Stomach (tissue), 9 donors: ENCODE data around the gene NCKAP5. TPM values are rescaled to one million over a fixed set of nuclear protein-coding genes. Genes with fewer than 3 reads are reported as not detected.

Experiments
- DNase-seq, 2 donors: peaks; one replicate each; pipeline versions ENCODE4 v3.0.0 to v3.0.0-alpha.2; 2013 to 2019
- H3K27ac ChIP-seq, 5 donors: fragments of 200-600 bp in 4 of 5; sonication (generic) in 4 of 5; one replicate each; pipeline ENCODE4 v1.5.1; 2013 to 2019; ENCODE audit warnings: mild to moderate bottlenecking in 1 of 5, moderate library complexity in 1 of 5
- H3K27me3 ChIP-seq, 3 donors: fragments of 200-600 bp; sonication (generic); one replicate each; pipeline ENCODE4 v1.5.1; 2017 to 2019; ENCODE audit warnings: mixed run types in 1 of 3
- H3K36me3 ChIP-seq, 4 donors: fragments of 200-600 bp; sonication (generic); 1 replicate in 3 of 4; 2 replicates in 1 of 4; pipeline ENCODE4 v1.5.1; 2016 to 2019
- H3K4me1 ChIP-seq, 4 donors: fragments of 200-600 bp; sonication (generic); one replicate each; pipeline ENCODE4 v1.5.1; 2016 to 2019
- H3K4me3 ChIP-seq, 4 donors: fragments of 200-600 bp; sonication (generic) in 3 of 4; one replicate each; pipeline ENCODE4 v1.5.1; 2016 to 2019; ENCODE audit warnings: mild to moderate bottlenecking in 1 of 4
- H3K9me3 ChIP-seq, 4 donors: fragments of 200-600 bp; sonication (generic); one replicate each; pipeline ENCODE4 v1.5.1; 2016 to 2019
- CTCF ChIP-seq, 7 experiments: fragments of 450-650 bp in 4 of 7; fragments of 200-600 bp in 3 of 7; sonication (generic) in 3 of 7; IDR thresholded peaks; one replicate each; pipeline ENCODE4 v1.5.1; 2016 to 2019; ENCODE audit warnings: antibody characterized with exemption in 7 of 7, control low read depth in 2 of 7, mild to moderate bottlenecking in 1 of 7
- EP300 ChIP-seq: sonication (generic); formaldehyde crosslinking; IDR thresholded peaks from one replicate; pipeline ENCODE4 v1.6.1; 2017; ENCODE audit warnings: antibody characterized with exemption
- POLR2A ChIP-seq, 4 donors: fragments of 450-650 bp; IDR thresholded peaks; one replicate each; pipeline ENCODE4 v1.6.1; 2016; ENCODE audit warnings: antibody characterized with exemption in 4 of 4, control low read depth in 2 of 4, mild to moderate bottlenecking in 1 of 4, moderate library complexity in 1 of 4
- POLR2AphosphoS5 ChIP-seq, 3 donors: sonication (generic); formaldehyde crosslinking; IDR thresholded peaks; one replicate each; pipeline ENCODE4 v1.6.1; 2016; ENCODE audit warnings: antibody characterized with exemption in 3 of 3
- WGBS, 5 donors: extraction: QIAGEN DNeasy Blood & Tissue Kit in 3 of 5; methylation state at CpG; one replicate each; pipeline versions ENCODE4 v1.1.5 to v1.1.7; 2013 to 2018; 5-methylcytosine and 5-hydroxymethylcytosine counted together
- intact Hi-C: fragments of 100-400 bp; cut with DNase I; formaldehyde crosslinking; loops from one replicate; pipeline ENCODE4 v1.15.1; 2023; ENCODE audit warnings: low total_unique reads
- polyA plus RNA-seq, 3 donors: library from polyadenylated mRNA; stranded (reverse); fragments of 200-250 nt; gene quantifications; one replicate each; pipeline ENCODE4 v1.2.3, GENCODE V29; 2013
- total RNA-seq, 5 donors: library from RNA; depleted of rRNA; stranded (reverse); fragments of >200 nt; gene quantifications; one replicate each; pipeline versions ENCODE4 v1.1.0 to v1.2.3, GENCODE V29; 2014 to 2016
- donor health status: healthy with polysubstance abuse.
- donor health status: Bipolar disorder and iron deficiency.
- donor health status: healthy.

The NCKAP5 gene
- total and polyA plus RNA-seq, 8 donors, result 0.58 to 8.0 (median 1.6) TPM; not detected in 1

DNA sequence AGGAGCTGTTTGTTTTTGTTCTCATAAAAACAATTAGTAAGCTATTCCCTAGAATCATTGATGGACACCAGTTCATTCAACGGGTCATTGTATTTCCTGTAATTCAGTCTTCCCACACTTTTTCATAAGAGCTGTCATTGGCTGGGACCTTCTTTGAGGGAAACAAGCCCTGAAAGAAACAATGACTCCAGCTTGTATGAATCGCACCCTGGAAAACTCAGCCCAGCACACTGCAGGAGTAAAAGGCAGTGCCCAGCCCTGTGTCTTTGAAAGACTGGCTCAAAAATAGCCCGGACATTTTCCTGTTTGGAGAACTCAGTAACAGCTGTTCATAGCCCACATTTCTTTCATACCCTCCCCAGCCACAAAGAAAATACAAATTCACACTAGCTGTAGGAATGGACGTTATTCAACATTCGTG, 81.5 kb downstream of the NCKAP5 start:
- H3K27me3 ChIP-seq, result no peaks in the 10 kb centered on the region
- peaks cover 0 to 12% (median 5%) of the 10 kb centered on the region in 4 donors for H3K4me1 ChIP-seq
- WGBS, 5 donors, result 48 to 74% (median 61%) methylated on average over 5 of the region's 5 CpGs
- no peaks in the 10 kb centered on the region for H3K36me3 ChIP-seq
- intact Hi-C loops, result no loop called here
- no peaks in the 10 kb centered on the region for H3K9me3 ChIP-seq
- no peak for TF ChIP-seq POLR2AphosphoS5 (IDR thresholded peaks at IDR 0.05)
- no peak for TF ChIP-seq EP300
- no peak for TF ChIP-seq CTCF (IDR thresholded peaks at IDR 0.05)
- TF ChIP-seq POLR2A (IDR thresholded peaks at IDR 0.05), result no peak
- no peak overlapping the region for H3K4me3 ChIP-seq
- no peak for DNase-seq
- no peak overlapping the region for H3K27ac ChIP-seq

DNA sequence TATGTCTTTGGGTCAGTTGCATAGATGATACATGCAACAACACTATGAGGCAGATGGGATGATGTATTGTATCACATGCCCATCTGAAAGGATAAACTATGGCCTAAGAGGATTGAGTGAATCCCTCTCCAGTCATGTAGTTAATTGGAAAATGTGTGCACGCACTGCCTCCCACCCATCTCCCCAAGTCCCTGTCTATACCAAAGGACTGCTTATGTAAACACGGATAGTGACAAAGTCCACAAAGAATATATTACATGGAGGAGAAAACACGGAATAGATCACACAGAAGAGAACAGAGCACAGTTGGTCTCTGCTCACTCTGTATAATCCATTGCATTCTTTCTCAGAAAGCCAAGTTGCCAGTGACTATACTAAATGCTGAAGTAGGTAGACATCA, 82.4 kb downstream of the NCKAP5 start:
- no peaks in the 10 kb centered on the region for H3K27me3 ChIP-seq
- no peaks in the 10 kb centered on the region for H3K36me3 ChIP-seq
- H3K4me3 ChIP-seq, result no peak overlapping the region
- peaks cover 0 to 11% (median 5%) of the 10 kb centered on the region in 4 donors for H3K4me1 ChIP-seq
- DNase-seq, result no peak
- H3K9me3 ChIP-seq, result no peaks in the 10 kb centered on the region
- TF ChIP-seq POLR2AphosphoS5 (IDR thresholded peaks at IDR 0.05), result no peak
- TF ChIP-seq CTCF (IDR thresholded peaks at IDR 0.05), result no peak
- no peak for TF ChIP-seq EP300
- no peak for TF ChIP-seq POLR2A (IDR thresholded peaks at IDR 0.05)
- no peak overlapping the region for H3K27ac ChIP-seq
- intact Hi-C loops, result no loop called here
- 56 to 76% (median 60%) methylated on average over 3 of the region's 3 CpGs for WGBS, 5 donors

DNA sequence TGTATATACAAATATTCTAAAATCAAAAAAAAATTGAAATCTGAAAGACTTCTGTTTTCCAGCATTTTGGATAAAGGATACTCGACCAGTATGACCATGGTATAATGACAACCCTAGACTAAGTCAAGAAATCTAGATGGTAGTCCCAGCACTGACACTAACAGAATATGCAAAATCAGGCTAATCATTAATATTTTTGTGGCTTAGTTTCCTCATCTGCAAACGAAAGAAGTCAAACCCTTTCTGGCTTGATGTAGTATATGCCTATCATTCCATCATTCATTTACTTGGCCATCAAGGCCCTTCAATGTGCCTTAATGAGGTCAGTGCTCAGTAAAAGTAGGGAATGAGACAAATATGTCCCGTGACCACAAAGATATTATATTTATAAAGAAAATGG, 83.5 kb downstream of the NCKAP5 start:
- no peak for DNase-seq

GRCh38 chr2:133484106-133484505, 84.2 kb downstream of the NCKAP5 start:
- H3K27ac ChIP-seq, result no peak overlapping the region
- 63 to 77% (median 68%) methylated on average over 3 of the region's 3 CpGs for WGBS, 5 donors
- no peak overlapping the region for H3K4me3 ChIP-seq
- peak in 1 of 2 donors; percentile 52 for DNase-seq
- no peaks in the 10 kb centered on the region for H3K36me3 ChIP-seq
- no peaks in the 10 kb centered on the region for H3K27me3 ChIP-seq
- intact Hi-C loops, result no loop called here
- no peak for TF ChIP-seq CTCF (IDR thresholded peaks at IDR 0.05)
- no peaks in the 10 kb centered on the region for H3K9me3 ChIP-seq
- no peaks in the 10 kb centered on the region for H3K4me1 ChIP-seq

More for the DNA sequence above, 83.5 kb downstream of the NCKAP5 start:
- WGBS, 5 donors, result 79 to 87% (median 83%) methylated on average over 3 of the region's 3 CpGs
- H3K27ac ChIP-seq, result no peak overlapping the region
- H3K4me1 ChIP-seq, result peaks cover 0 to 3% (median 0%) of the 10 kb centered on the region in 4 donors
- TF ChIP-seq EP300, result no peak
- no peak for TF ChIP-seq POLR2A (IDR thresholded peaks at IDR 0.05)
- TF ChIP-seq CTCF (IDR thresholded peaks at IDR 0.05), result no peak
- TF ChIP-seq POLR2AphosphoS5 (IDR thresholded peaks at IDR 0.05), result no peak
- H3K4me3 ChIP-seq, result no peak overlapping the region
- intact Hi-C loops, result no loop called here
- no peaks in the 10 kb centered on the region for H3K36me3 ChIP-seq
- no peaks in the 10 kb centered on the region for H3K27me3 ChIP-seq
- no peaks in the 10 kb centered on the region for H3K9me3 ChIP-seq
